Stomach (tissue), 4 donors: ENCODE results near the gene CERS6.

ENCODE experiments used
- CTCF ChIP-seq, 7 experiments: fragments of 450-650 bp in 4 of 7; fragments of 200-600 bp in 3 of 7; sonication (generic) in 3 of 7; IDR thresholded peaks; one replicate each; pipeline ENCODE4 v1.5.1; 2016 to 2019; ENCODE audit warnings: antibody characterized with exemption in 7 of 7, control low read depth in 2 of 7, mild to moderate bottlenecking in 1 of 7
- POLR2A ChIP-seq, 4 donors: fragments of 450-650 bp; IDR thresholded peaks; one replicate each; pipeline ENCODE4 v1.6.1; 2016; ENCODE audit warnings: antibody characterized with exemption in 4 of 4, control low read depth in 2 of 4, mild to moderate bottlenecking in 1 of 4, moderate library complexity in 1 of 4
- POLR2AphosphoS5 ChIP-seq, 3 donors: sonication (generic); formaldehyde crosslinking; IDR thresholded peaks; one replicate each; pipeline ENCODE4 v1.6.1; 2016; ENCODE audit warnings: antibody characterized with exemption in 3 of 3

- TF ChIP-seq CTCF (IDR thresholded peaks at IDR 0.05), result no peak
- TF ChIP-seq POLR2A (IDR thresholded peaks at IDR 0.05), result no peak
- TF ChIP-seq POLR2AphosphoS5 (IDR thresholded peaks at IDR 0.05), result no peak
These were observed 155.0 kb downstream of the CERS6 start for GRCh38 chr2:168611091-168611490.
